HepG2 (cell line): ENCODE measurements around the gene MTA2. TPM values are rescaled to one million over a fixed set of nuclear protein-coding genes. Genes with fewer than 3 reads are reported as not detected.
"Not testable (repeated sequence)": the region's sequence is repeated elsewhere in the genome, so short reads cannot be mapped to it uniquely, and the experiment has no call there.

Experiments used
- ATAC-seq: fragments of 200-7000 bp; cut with Tn5 transposase; 3 replicates; pipeline ENCODE4 v1.9.1; 2020; ENCODE audit warnings: mild to moderate bottlenecking, moderate library complexity
- BruUV-seq: library from RNA; stranded (reverse); fragments of 400-500 nt; replicated peaks from 2 replicates; lab custom pipeline; 2021; lab: Mats Ljungman, UMichigan
- CTCF ChIA-PET: fragments of 300-600 bp; formaldehyde crosslinking; extraction: SDS; loops from one replicate; lab custom pipeline; 2021; ENCODE audit warnings: low total read pairs, inconsistent platforms, low intra/inter-chr PET ratio; lab: Yijun Ruan, JAX
- POLR2A ChIA-PET: fragments of 350-600 bp; sonication (Branson Sonifier 250); formaldehyde crosslinking; loops from one replicate; lab custom pipeline; 2020; ENCODE audit warnings: antibody characterized with exemption, inconsistent platforms; lab: Yijun Ruan, JAX
- DNase-seq: peaks from one replicate; pipeline ENCODE4 v3.0.0-alpha.2; 2015; ENCODE audit warnings: low spot score
- FAIRE-seq: peaks from 3 replicates; lab custom pipeline; 2011; peaks lifted over from hg19 to GRCh38; lab: Jason Lieb, UNC
- H2AFZ ChIP-seq: one replicate; pipeline ENCODE4 v1.6.1; 2011; ENCODE audit warnings: low read length, inconsistent platforms
- H3K27ac ChIP-seq: fragments of 300-600 bp; 3 replicates; pipeline ENCODE4 v1.8.0; 2011; ENCODE audit warnings: mixed run types, mild to moderate bottlenecking, mixed read lengths, low read length, inconsistent platforms; ENCODE audit not compliant: insufficient read depth; ENCODE audit errors: extremely low read length
- H3K27me3 ChIP-seq, 2 experiments: fragments of 200-600 bp in 1 of 2; 2 replicates in 1 of 2; 3 replicates in 1 of 2; pipeline versions ENCODE4 v1.6.0 to v1.8.0; 2011; ENCODE audit warnings: low read length in 2 of 2, mild to moderate bottlenecking in 2 of 2, moderate library complexity in 2 of 2, inconsistent platforms in 1 of 2; ENCODE audit not compliant: insufficient read depth in 2 of 2, control insufficient read depth in 1 of 2
- H3K36me3 ChIP-seq, 2 experiments: fragments of 200-600 bp in 1 of 2; replicated peaks in 1 of 2; 2 replicates in 1 of 2; 3 replicates in 1 of 2; pipeline versions ENCODE4 v1.5.1 to v1.8.0; 2011; ENCODE audit warnings: low read length in 2 of 2, inconsistent platforms in 1 of 2; ENCODE audit not compliant: insufficient read depth in 2 of 2, control insufficient read depth in 1 of 2
- H3K4me1 ChIP-seq: 2 replicates; pipeline ENCODE4 v1.5.1; 2012; ENCODE audit warnings: low read length, inconsistent platforms; ENCODE audit not compliant: insufficient read depth
- H3K4me2 ChIP-seq: 2 replicates; pipeline ENCODE4 v1.6.0; 2011; ENCODE audit warnings: low read depth, low read length, inconsistent platforms
- H3K4me3 ChIP-seq, 3 experiments: fragments of 200-600 bp in 1 of 3; sonication (generic), shearing (Covaris generic) in 1 of 3; replicated peaks in 1 of 3; 2 replicates each; pipeline ENCODE4 v1.5.1; 2011 to 2016; ENCODE audit warnings: low read length in 3 of 3, inconsistent platforms in 2 of 3, low read depth in 2 of 3, mild to moderate bottlenecking in 2 of 3, control low read depth in 1 of 3, mixed read lengths in 1 of 3; ENCODE audit not compliant: insufficient read depth in 1 of 3
- H3K79me2 ChIP-seq: one replicate; pipeline ENCODE4 v1.6.1; 2011; ENCODE audit warnings: low read length, inconsistent platforms; ENCODE audit not compliant: insufficient read depth
- H3K9ac ChIP-seq: 2 replicates; pipeline ENCODE4 v1.6.0; 2011; ENCODE audit warnings: mild to moderate bottlenecking, low read depth, low read length, inconsistent platforms; ENCODE audit not compliant: insufficient read depth
- H3K9me3 ChIP-seq: 2 replicates; pipeline ENCODE4 v1.5.1; 2012; ENCODE audit warnings: mild to moderate bottlenecking, low read length
- H4K20me1 ChIP-seq: 2 replicates; pipeline ENCODE4 v1.6.0; 2011; ENCODE audit warnings: inconsistent platforms, mild to moderate bottlenecking, low read length, moderate library complexity; ENCODE audit not compliant: insufficient read depth
- ZNF121 ChIP-seq: sonication (generic); formaldehyde crosslinking; IDR thresholded peaks from 2 replicates; pipeline ENCODE4 v1.5.0; 2020; ENCODE audit warnings: mild to moderate bottlenecking, missing genetic modification reagents
- WGBS: methylation state at CpG from one replicate; pipeline ENCODE4 v1.1.6; 2017; ENCODE audit warnings: low lambda C conversion rate; 5-methylcytosine and 5-hydroxymethylcytosine counted together
- in situ Hi-C: cut with HindIII; loops from 2 replicates; pipeline ENCODE4 v1.10.0; 2017; ENCODE audit warnings: low pct_unique_long_range_greater_than_20kb; ENCODE audit not compliant: extremely low pct_ligation_motif_present
- intact Hi-C: fragments of 100-400 bp; cut with micrococcal nuclease; formaldehyde crosslinking; loops from one replicate; pipeline ENCODE4 v1.10.0; 2022; ENCODE audit not compliant: unreplicated experiment
- polyA plus RNA-seq, 8 experiments: library from polyadenylated mRNA; depleted of rRNA in 3 of 8; stranded (reverse) in 7 of 8; unstranded in 1 of 8; fragments of >200 nt; fragmentation: Illumina TruSeq in 4 of 8; extraction: Trizol in 4 of 8; gene quantifications; 2 replicates each; pipeline versions ENCODE4 v1.2.1 to v1.2.3, GENCODE V29; 2011 to 2016; ENCODE audit warnings: low read depth in 4 of 8, missing spikeins in 1 of 8, mixed read lengths in 1 of 8; ENCODE audit not compliant: insufficient read depth in 1 of 8
- total RNA-seq, 5 experiments: library from RNA; depleted of rRNA; stranded (reverse); fragments of >200 nt; fragmentation: Illumina TruSeq; extraction: Trizol; gene quantifications; 2 replicates each; pipeline ENCODE4 v1.2.3, GENCODE V29; 2016; ENCODE audit warnings: low read depth in 1 of 5

The MTA2 gene
- total and polyA plus RNA-seq, 2 of the 13 experiments (the other 11 are each of a cell fraction or from before 2014, with no cell fraction given), result 14.0 to 70.0 TPM

DNA sequence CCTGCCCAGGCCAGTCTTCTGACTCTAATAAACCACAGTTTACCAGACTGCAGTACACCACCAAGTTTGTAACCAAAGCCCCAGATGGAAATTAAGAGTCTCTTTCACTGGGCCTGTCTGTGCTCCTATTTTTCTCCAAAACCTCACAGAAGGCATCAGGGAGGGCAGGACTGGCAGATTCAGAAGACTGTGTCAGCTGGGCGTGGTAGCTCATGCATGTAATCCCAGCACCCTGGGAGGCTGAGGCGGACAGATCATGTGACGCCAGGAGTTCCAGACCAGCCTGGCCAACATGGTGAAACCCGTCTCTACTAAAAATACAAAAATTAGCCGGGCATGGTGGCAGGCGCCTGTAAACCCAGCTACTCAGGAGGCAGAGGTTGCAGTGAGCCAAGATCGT, 16.3 kb downstream of the MTA2 start:
- H3K27me3 ChIP-seq, H3K9me3 ChIP-seq, BruUV-seq, H3K4me2 ChIP-seq, DNase-seq, H2AFZ ChIP-seq, H4K20me1 ChIP-seq, H3K4me3 ChIP-seq, CTCF ChIA-PET, H3K9ac ChIP-seq, H3K27ac ChIP-seq, ATAC-seq, intact Hi-C loops, FAIRE-seq, H3K79me2 ChIP-seq, in situ Hi-C loops: not testable (repeated sequence)
- Histone ChIP-seq H3K4me1 (peaks cover 36% of the 10 kb centered on the region), H3K36me3 (peaks cover 10 to 19% of the 10 kb centered on the region in 2 experiments)
- 98% methylated on average over 7 of the region's 7 CpGs for WGBS
- POLR2A ChIA-PET, result interaction anchor here (0.9 to 2.3 kb wide), 2 partner anchors 11 to 143 kb away, joined by 3 to 10 read pairs; partner anchors contain the start of genes EEF1G and TTC9C

DNA sequence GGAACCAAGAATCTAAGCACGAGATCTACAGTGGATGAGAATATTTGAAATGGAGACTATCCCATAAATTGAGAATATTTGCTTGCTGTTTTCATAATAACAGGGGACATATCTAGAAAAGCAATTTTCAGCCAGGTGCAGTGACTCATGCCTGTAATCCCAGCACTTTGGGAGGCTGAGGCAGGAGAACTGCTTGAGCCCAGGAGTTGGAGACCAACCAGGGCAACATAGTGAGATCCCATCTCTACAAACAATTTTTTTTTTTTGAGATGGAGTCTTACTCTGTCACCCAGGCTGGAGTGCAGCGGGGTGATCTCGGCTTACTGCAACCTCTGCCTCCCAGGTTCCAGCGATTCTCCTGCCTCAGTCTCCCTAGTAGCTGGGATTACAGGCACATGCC, 19.9 kb downstream of the MTA2 start:
- H4K20me1 ChIP-seq, DNase-seq, H3K27ac ChIP-seq, H3K9ac ChIP-seq, H3K79me2 ChIP-seq, H2AFZ ChIP-seq, BruUV-seq, H3K4me2 ChIP-seq, ATAC-seq, in situ Hi-C loops, H3K27me3 ChIP-seq, H3K4me3 ChIP-seq, H3K9me3 ChIP-seq, H3K4me1 ChIP-seq, intact Hi-C loops, CTCF ChIA-PET, FAIRE-seq: not testable (repeated sequence)
- WGBS, result 95% methylated on average over 4 of the region's 4 CpGs
- peaks cover 14 to 33% of the 10 kb centered on the region in 2 experiments for H3K36me3 ChIP-seq
- POLR2A ChIA-PET, result interaction anchor here (1.4 to 2.6 kb wide), 2 partner anchors 8 to 10 kb away, joined by 6 to 12 read pairs; partner anchors contain the start of genes EEF1G and TUT1
- 0 out of 2 replicates have a peak, but pooled peaks have one; percentile 7 for TF ChIP-seq ZNF121 (CRISPR knock-in tag)
